ENCODE results near the gene MGAT4D.

DNA sequence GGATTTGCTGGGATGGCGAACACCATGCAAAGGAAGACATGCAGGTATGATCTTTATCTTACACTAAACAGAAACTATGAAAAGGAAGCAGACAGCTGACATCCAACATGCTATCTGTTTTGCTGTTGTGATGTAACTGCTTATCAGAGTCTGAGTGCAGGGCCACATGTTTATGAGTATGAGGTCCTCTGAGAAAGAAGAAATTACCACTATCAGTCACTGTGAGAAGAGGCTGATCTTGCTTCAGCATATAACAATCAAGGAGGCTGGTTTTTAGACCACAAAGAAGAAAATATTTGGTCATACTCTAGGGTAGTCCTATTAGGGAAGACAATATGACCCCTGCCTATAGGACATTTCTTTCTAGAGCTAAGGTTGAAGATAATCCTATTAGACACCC is 89.1 kb downstream of the MGAT4D start:
- TF ChIP-seq EZH2phosphoT487 (IDR thresholded peaks at IDR 0.05; ENCODE audit: insufficient read depth, low read depth) (no peak), EZH2 (IDR thresholded peaks at IDR 0.05; ENCODE audit: insufficient read depth, poor library complexity, severe bottlenecking) (no peak)

Data from GM23248 (cell line).